ENCODE data around the gene ALB.
"Not testable (repeated sequence)": the region's sequence is repeated elsewhere in the genome, so short reads cannot be mapped to it uniquely, and the experiment has no call there.

Gene ALB

GRCh38 chr4:73379946-73380345 lies 24.1 kb upstream of the ALB start:
- Mint-ChIP-seq H3K9me3 (no peaks in the 10 kb centered on the region), H3K4me3 (no peak overlapping the region), H3K4me1 (no peaks in the 10 kb centered on the region), H3K27me3 (ENCODE audit: low read depth) (no peaks in the 10 kb centered on the region), H3K27ac (no peak overlapping the region), H3K36me3 (ENCODE audit: low read depth) (no peaks in the 10 kb centered on the region)
- TF ChIP-seq CTCF (IDR thresholded peaks at IDR 0.05; ENCODE audit: unreplicated experiment in 3 of 3) = no peak

GRCh38 chr4:73381214-73381613 lies 22.9 kb upstream of the ALB start:
- Mint-ChIP-seq H3K27me3 (ENCODE audit: low read depth) (no peaks in the 10 kb centered on the region), H3K4me3 (no peak overlapping the region), H3K4me1 (no peaks in the 10 kb centered on the region), H3K36me3 (ENCODE audit: low read depth) (no peaks in the 10 kb centered on the region), H3K9me3 (no peaks in the 10 kb centered on the region), H3K27ac (no peak overlapping the region)
- TF ChIP-seq CTCF (IDR thresholded peaks at IDR 0.05; ENCODE audit: unreplicated experiment in 3 of 3) = no peak

- Mint-ChIP-seq H3K27ac (no peak overlapping the region), H3K36me3 (ENCODE audit: low read depth) (no peaks in the 10 kb centered on the region), H3K27me3 (ENCODE audit: low read depth) (no peaks in the 10 kb centered on the region), H3K4me1 (no peaks in the 10 kb centered on the region), H3K4me3 (no peak overlapping the region), H3K9me3 (no peaks in the 10 kb centered on the region)
- TF ChIP-seq CTCF (IDR thresholded peaks at IDR 0.05; ENCODE audit: unreplicated experiment in 3 of 3) = no peak
Observed at GRCh38 chr4:73383452-73383851, 20.6 kb upstream of the ALB start.

- Mint-ChIP-seq H3K36me3 (ENCODE audit: low read depth) (no peaks in the 10 kb centered on the region), H3K27ac (no peak overlapping the region), H3K9me3 (no peaks in the 10 kb centered on the region), H3K4me1 (no peaks in the 10 kb centered on the region), H3K4me3 (no peak overlapping the region), H3K27me3 (ENCODE audit: low read depth) (no peaks in the 10 kb centered on the region)
- TF ChIP-seq CTCF (IDR thresholded peaks at IDR 0.05; ENCODE audit: unreplicated experiment in 3 of 3) = no peak
Observed at GRCh38 chr4:73387552-73387951, 16.5 kb upstream of the ALB start.

- no peaks in the 10 kb centered on the region for H3K36me3 Mint-ChIP-seq (ENCODE audit: low read depth)
- H3K27me3 Mint-ChIP-seq (ENCODE audit: low read depth) = no peaks in the 10 kb centered on the region
- TF ChIP-seq CTCF (IDR thresholded peaks at IDR 0.05; ENCODE audit: unreplicated experiment in 3 of 3) = no peak
- H3K27ac Mint-ChIP-seq = no peak overlapping the region
- no peaks in the 10 kb centered on the region for H3K9me3 Mint-ChIP-seq
- no peak overlapping the region for H3K4me3 Mint-ChIP-seq
- H3K4me1 Mint-ChIP-seq = no peaks in the 10 kb centered on the region
Observed at GRCh38 chr4:73388887-73389286, 15.2 kb upstream of the ALB start.

- H3K4me1 Mint-ChIP-seq; H3K27ac Mint-ChIP-seq; H3K9me3 Mint-ChIP-seq; H3K4me3 Mint-ChIP-seq; H3K36me3 Mint-ChIP-seq (ENCODE audit: low read depth); H3K27me3 Mint-ChIP-seq (ENCODE audit: low read depth): not testable (repeated sequence)
Observed at GRCh38 chr4:73389663-73390062, 14.4 kb upstream of the ALB start.

GRCh38 chr4:73391774-73392173 lies 12.3 kb upstream of the ALB start:
- no peak overlapping the region for H3K27ac Mint-ChIP-seq
- H3K36me3 Mint-ChIP-seq (ENCODE audit: low read depth) = no peaks in the 10 kb centered on the region
- H3K4me1 Mint-ChIP-seq = no peaks in the 10 kb centered on the region
- no peaks in the 10 kb centered on the region for H3K27me3 Mint-ChIP-seq (ENCODE audit: low read depth)
- no peaks in the 10 kb centered on the region for H3K9me3 Mint-ChIP-seq
- H3K4me3 Mint-ChIP-seq = no peak overlapping the region
- TF ChIP-seq CTCF (IDR thresholded peaks at IDR 0.05; ENCODE audit: unreplicated experiment in 3 of 3) = no peak
